HepG2 (cell line): Measurements from ENCODE around the gene LUC7L. TPM values are rescaled to one million over a fixed set of nuclear protein-coding genes. Genes with fewer than 3 reads are reported as not detected.

Source experiments
- ATAC-seq: fragments of 200-7000 bp; cut with Tn5 transposase; 3 replicates; pipeline ENCODE4 v1.9.1; 2020; ENCODE audit warnings: mild to moderate bottlenecking, moderate library complexity
- BruUV-seq: library from RNA; stranded (reverse); fragments of 400-500 nt; replicated peaks from 2 replicates; lab custom pipeline; 2021; lab: Mats Ljungman, UMichigan
- CTCF ChIA-PET: fragments of 300-600 bp; formaldehyde crosslinking; extraction: SDS; loops from one replicate; lab custom pipeline; 2021; ENCODE audit warnings: low total read pairs, inconsistent platforms, low intra/inter-chr PET ratio; lab: Yijun Ruan, JAX
- POLR2A ChIA-PET: fragments of 350-600 bp; sonication (Branson Sonifier 250); formaldehyde crosslinking; loops from one replicate; lab custom pipeline; 2020; ENCODE audit warnings: antibody characterized with exemption, inconsistent platforms; lab: Yijun Ruan, JAX
- DNase-seq: peaks from one replicate; pipeline ENCODE4 v3.0.0-alpha.2; 2015; ENCODE audit warnings: low spot score
- FAIRE-seq: peaks from 3 replicates; lab custom pipeline; 2011; peaks lifted over from hg19 to GRCh38; lab: Jason Lieb, UNC
- H2AFZ ChIP-seq: one replicate; pipeline ENCODE4 v1.6.1; 2011; ENCODE audit warnings: low read length, inconsistent platforms
- H3K27ac ChIP-seq: fragments of 300-600 bp; 3 replicates; pipeline ENCODE4 v1.8.0; 2011; ENCODE audit warnings: mixed run types, mild to moderate bottlenecking, mixed read lengths, low read length, inconsistent platforms; ENCODE audit not compliant: insufficient read depth; ENCODE audit errors: extremely low read length
- H3K27me3 ChIP-seq, 2 experiments: fragments of 200-600 bp in 1 of 2; 2 replicates in 1 of 2; 3 replicates in 1 of 2; pipeline versions ENCODE4 v1.6.0 to v1.8.0; 2011; ENCODE audit warnings: low read length in 2 of 2, mild to moderate bottlenecking in 2 of 2, moderate library complexity in 2 of 2, inconsistent platforms in 1 of 2; ENCODE audit not compliant: insufficient read depth in 2 of 2, control insufficient read depth in 1 of 2
- H3K36me3 ChIP-seq, 2 experiments: fragments of 200-600 bp in 1 of 2; replicated peaks in 1 of 2; 2 replicates in 1 of 2; 3 replicates in 1 of 2; pipeline versions ENCODE4 v1.5.1 to v1.8.0; 2011; ENCODE audit warnings: low read length in 2 of 2, inconsistent platforms in 1 of 2; ENCODE audit not compliant: insufficient read depth in 2 of 2, control insufficient read depth in 1 of 2
- H3K4me1 ChIP-seq: 2 replicates; pipeline ENCODE4 v1.5.1; 2012; ENCODE audit warnings: low read length, inconsistent platforms; ENCODE audit not compliant: insufficient read depth
- H3K4me2 ChIP-seq: 2 replicates; pipeline ENCODE4 v1.6.0; 2011; ENCODE audit warnings: low read depth, low read length, inconsistent platforms
- H3K4me3 ChIP-seq, 3 experiments: fragments of 200-600 bp in 1 of 3; sonication (generic), shearing (Covaris generic) in 1 of 3; replicated peaks in 1 of 3; 2 replicates each; pipeline ENCODE4 v1.5.1; 2011 to 2016; ENCODE audit warnings: low read length in 3 of 3, inconsistent platforms in 2 of 3, low read depth in 2 of 3, mild to moderate bottlenecking in 2 of 3, control low read depth in 1 of 3, mixed read lengths in 1 of 3; ENCODE audit not compliant: insufficient read depth in 1 of 3
- H3K79me2 ChIP-seq: one replicate; pipeline ENCODE4 v1.6.1; 2011; ENCODE audit warnings: low read length, inconsistent platforms; ENCODE audit not compliant: insufficient read depth
- H3K9ac ChIP-seq: 2 replicates; pipeline ENCODE4 v1.6.0; 2011; ENCODE audit warnings: mild to moderate bottlenecking, low read depth, low read length, inconsistent platforms; ENCODE audit not compliant: insufficient read depth
- H3K9me3 ChIP-seq: 2 replicates; pipeline ENCODE4 v1.5.1; 2012; ENCODE audit warnings: mild to moderate bottlenecking, low read length
- H4K20me1 ChIP-seq: 2 replicates; pipeline ENCODE4 v1.6.0; 2011; ENCODE audit warnings: inconsistent platforms, mild to moderate bottlenecking, low read length, moderate library complexity; ENCODE audit not compliant: insufficient read depth
- ARNTL ChIP-seq: sonication (generic); formaldehyde crosslinking; IDR thresholded peaks from 2 replicates; pipeline ENCODE4 v1.4.0; 2020; ENCODE audit warnings: mild to moderate bottlenecking, missing genetic modification reagents
- FOXP4 ChIP-seq: sonication (generic); formaldehyde crosslinking; IDR thresholded peaks from 2 replicates; pipeline ENCODE4 v1.4.0; 2020; ENCODE audit warnings: missing genetic modification reagents
- MTERF4 ChIP-seq: sonication (generic); formaldehyde crosslinking; IDR thresholded peaks from 2 replicates; pipeline ENCODE4 v1.8.0; 2023; ENCODE audit warnings: mild to moderate bottlenecking, missing genetic modification reagents
- NFYB ChIP-seq: sonication (generic); formaldehyde crosslinking; IDR thresholded peaks from 2 replicates; pipeline ENCODE4 v1.4.0; 2020; ENCODE audit warnings: missing genetic modification reagents
- NFYC ChIP-seq: IDR thresholded peaks from 2 replicates; pipeline ENCODE4 v1.6.1; 2016; ENCODE audit warnings: missing genetic modification reagents, missing compliant biosample characterization
- PRDM15 ChIP-seq: sonication (generic); formaldehyde crosslinking; IDR thresholded peaks from 2 replicates; pipeline ENCODE4 v1.4.0; 2020; ENCODE audit warnings: missing genetic modification reagents
- YEATS2 ChIP-seq: sonication (generic); formaldehyde crosslinking; IDR thresholded peaks from 2 replicates; pipeline ENCODE4 v1.4.0; 2020; ENCODE audit warnings: missing genetic modification reagents, borderline replicate concordance
- ZNF558 ChIP-seq: sonication (generic); formaldehyde crosslinking; IDR thresholded peaks from 2 replicates; pipeline ENCODE4 v1.9.0; 2022; ENCODE audit warnings: mild to moderate bottlenecking, missing genetic modification reagents, borderline replicate concordance
- WGBS: methylation state at CpG from one replicate; pipeline ENCODE4 v1.1.6; 2017; ENCODE audit warnings: low lambda C conversion rate; 5-methylcytosine and 5-hydroxymethylcytosine counted together
- in situ Hi-C: cut with HindIII; loops from 2 replicates; pipeline ENCODE4 v1.10.0; 2017; ENCODE audit warnings: low pct_unique_long_range_greater_than_20kb; ENCODE audit not compliant: extremely low pct_ligation_motif_present
- intact Hi-C: fragments of 100-400 bp; cut with micrococcal nuclease; formaldehyde crosslinking; loops from one replicate; pipeline ENCODE4 v1.10.0; 2022; ENCODE audit not compliant: unreplicated experiment
- polyA plus RNA-seq, 8 experiments: library from polyadenylated mRNA; depleted of rRNA in 3 of 8; stranded (reverse) in 7 of 8; unstranded in 1 of 8; fragments of >200 nt; fragmentation: Illumina TruSeq in 4 of 8; extraction: Trizol in 4 of 8; gene quantifications; 2 replicates each; pipeline versions ENCODE4 v1.2.1 to v1.2.3, GENCODE V29; 2011 to 2016; ENCODE audit warnings: low read depth in 4 of 8, missing spikeins in 1 of 8, mixed read lengths in 1 of 8; ENCODE audit not compliant: insufficient read depth in 1 of 8
- total RNA-seq, 5 experiments: library from RNA; depleted of rRNA; stranded (reverse); fragments of >200 nt; fragmentation: Illumina TruSeq; extraction: Trizol; gene quantifications; 2 replicates each; pipeline ENCODE4 v1.2.3, GENCODE V29; 2016; ENCODE audit warnings: low read depth in 1 of 5

The LUC7L gene
- total and polyA plus RNA-seq, 2 of the 13 experiments (the other 11 are each of a cell fraction or from before 2014, with no cell fraction given): 48.7 to 56.9 TPM

- Histone ChIP-seq H3K4me2 (no peak overlapping the region), H2AFZ (no peak overlapping the region), H3K9ac (no peak overlapping the region), H3K9me3 (no peaks in the 10 kb centered on the region), H3K4me1 (peaks cover 20% of the 10 kb centered on the region), H3K79me2 (no peaks in the 10 kb centered on the region), H3K36me3 (no peaks in the 10 kb centered on the region), H3K27me3 (peaks cover 12 to 65% of the 10 kb centered on the region in 2 experiments), H3K4me3 (no peak overlapping the region), H3K27ac (no peak overlapping the region), H4K20me1 (no peaks in the 10 kb centered on the region)
- DNase-seq: peak; percentile 12
- TF ChIP-seq ZNF558 (CRISPR knock-in tag) (no peak), YEATS2 (no peak), NFYB (peak; percentile 67), PRDM15 (CRISPR knock-in tag) (peak; percentile 84), NFYC (CRISPR knock-in tag) (peak; percentile 59), ARNTL (CRISPR knock-in tag) (no peak), FOXP4 (no peak), MTERF4 (CRISPR knock-in tag) (no peak)
- WGBS: 53% methylated on average over 6 of the region's 6 CpGs
- POLR2A ChIA-PET: interaction anchor here (2.3 kb wide), 1 partner anchor 44 kb away, joined by 7 read pairs; the partner anchor contains the start of gene FAM234A
- no peak for FAIRE-seq
- intact Hi-C loops (no loop called here), in situ Hi-C loops (no loop called here)
- BruUV-seq: no TSS peak
- CTCF ChIA-PET: no interaction called here
- no peak for ATAC-seq
Observed at GRCh38 chr16:278863-279366, 49.7 kb upstream of the LUC7L start.
